Measurements from ENCODE around the gene COL5A2. TPM values are rescaled to one million over a fixed set of nuclear protein-coding genes. Genes with fewer than 3 reads are reported as not detected.

The COL5A2 gene
- total RNA-seq (under 1 TPM; 0.25 to 0.77 TPM), total RNA-seq (0 to 40.1 (median 2.8) reads per million in 172 experiments)
- 0.38 TPM for polyA plus RNA-seq (2013, experiment 1 of 2)
- 11.6 TPM for polyA plus RNA-seq (2013, experiment 2 of 2)

DNA sequence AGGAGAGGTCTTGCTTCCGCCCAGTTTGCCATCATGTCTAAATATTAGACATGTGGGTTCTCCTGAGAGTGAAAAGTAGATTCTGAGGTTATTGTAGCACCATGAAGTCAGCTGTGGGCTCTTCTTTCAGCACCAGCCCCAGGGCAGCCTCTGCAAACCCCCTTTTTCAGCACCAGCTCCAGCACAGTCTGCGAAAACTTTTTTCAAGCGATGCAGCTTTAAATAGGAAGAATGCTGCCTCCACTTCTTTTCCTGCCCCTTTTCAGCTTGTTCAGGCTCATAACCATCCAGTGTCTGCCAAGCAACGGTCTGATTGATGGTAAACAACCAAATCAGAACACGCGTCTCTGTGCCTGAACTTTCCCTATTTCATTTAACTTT, at the start of gene COL5A2:
Gene COL5A2, minus strand, starts transcription at position 192 of the 381 bp plus-strand sequence. Its CDS starts 157 bp downstream, at position 35.
- peak; percentile 32 for ATAC-seq (ENCODE audit: poor library complexity)
- Mint-ChIP-seq H3K27me3 (peaks cover 25% of the 10 kb centered on the region), H3K27ac (no peak within 1 kb of the TSS), H3K36me3 (ENCODE audit: low read depth) (no peaks in the 10 kb centered on the region), H3K4me3 (peak within 1 kb of the TSS; percentile 17), H3K4me1 (ENCODE audit: low read depth) (peaks cover 17% of the 10 kb centered on the region), H3K9me3 (no peaks in the 10 kb centered on the region)
- DNase-seq: peak in 2 of 14 experiments; percentile 3 to 4
- intact Hi-C loops (cut with DNase I, micrococcal nuclease): no loop called here
- ChIA-PET POLR2A (no interaction called here), CTCF (no interaction called here)
- Histone ChIP-seq H3K9me3 (ENCODE audit: control insufficient read depth in 1 of 2, insufficient read depth in 1 of 2, low read length in 2 of 2) (peaks cover 0 to 4% of the 10 kb centered on the region in 2 experiments), H3K27me3 (ENCODE audit: control insufficient read depth in 1 of 2, insufficient read depth in 2 of 2, low read length in 2 of 2) (peaks cover 0 to 13% of the 10 kb centered on the region in 2 experiments), H3K4me1 (ENCODE audit: insufficient read depth, low read length) (peaks cover 4% of the 10 kb centered on the region), H3K27ac (ENCODE audit: low read depth in 1 of 2, low read length in 2 of 2) (no peak within 1 kb of the TSS), H3K4me3 (ENCODE audit: low read length) (no peak within 1 kb of the TSS), H3K36me3 (ENCODE audit: insufficient read depth, low read length) (no peaks in the 10 kb centered on the region)
- TF ChIP-seq, protein P1, sequence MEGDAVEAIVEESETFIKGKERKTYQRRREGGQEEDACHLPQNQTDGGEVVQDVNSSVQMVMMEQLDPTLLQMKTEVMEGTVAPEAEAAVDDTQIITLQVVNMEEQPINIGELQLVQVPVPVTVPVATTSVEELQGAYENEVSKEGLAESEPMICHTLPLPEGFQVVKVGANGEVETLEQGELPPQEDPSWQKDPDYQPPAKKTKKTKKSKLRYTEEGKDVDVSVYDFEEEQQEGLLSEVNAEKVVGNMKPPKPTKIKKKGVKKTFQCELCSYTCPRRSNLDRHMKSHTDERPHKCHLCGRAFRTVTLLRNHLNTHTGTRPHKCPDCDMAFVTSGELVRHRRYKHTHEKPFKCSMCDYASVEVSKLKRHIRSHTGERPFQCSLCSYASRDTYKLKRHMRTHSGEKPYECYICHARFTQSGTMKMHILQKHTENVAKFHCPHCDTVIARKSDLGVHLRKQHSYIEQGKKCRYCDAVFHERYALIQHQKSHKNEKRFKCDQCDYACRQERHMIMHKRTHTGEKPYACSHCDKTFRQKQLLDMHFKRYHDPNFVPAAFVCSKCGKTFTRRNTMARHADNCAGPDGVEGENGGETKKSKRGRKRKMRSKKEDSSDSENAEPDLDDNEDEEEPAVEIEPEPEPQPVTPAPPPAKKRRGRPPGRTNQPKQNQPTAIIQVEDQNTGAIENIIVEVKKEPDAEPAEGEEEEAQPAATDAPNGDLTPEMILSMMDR (IDR thresholded peaks at IDR 0.05): no peak

DNA sequence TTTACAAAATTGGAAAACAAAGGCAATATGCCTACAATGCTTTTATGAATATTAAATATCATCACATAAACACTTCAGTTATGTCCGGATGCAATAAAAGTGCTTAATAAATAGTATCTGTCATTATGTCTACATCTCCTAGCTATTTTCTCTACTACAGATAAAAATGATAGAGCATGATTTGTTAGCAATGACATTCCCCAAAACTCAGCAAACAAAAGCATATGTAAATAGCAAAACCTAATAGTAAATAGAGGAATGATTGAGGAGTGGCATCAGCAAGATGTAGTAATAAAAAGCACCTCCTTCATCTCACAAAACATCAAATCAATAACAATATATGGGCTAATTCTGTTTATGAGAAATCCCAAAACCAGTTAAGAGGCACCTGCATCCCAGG, 46.5 kb upstream of the COL5A2 start:
- intact Hi-C loops (cut with DNase I, micrococcal nuclease): no loop called here
- Mint-ChIP-seq H3K4me3 (no peak overlapping the region), H3K36me3 (ENCODE audit: low read depth) (no peaks in the 10 kb centered on the region), H3K27ac (no peak overlapping the region), H3K4me1 (ENCODE audit: low read depth) (peaks cover 12% of the 10 kb centered on the region), H3K27me3 (no peaks in the 10 kb centered on the region), H3K9me3 (no peaks in the 10 kb centered on the region)
- Histone ChIP-seq H3K9me3 (ENCODE audit: control insufficient read depth in 1 of 2, insufficient read depth in 1 of 2, low read length in 2 of 2) (no peaks in the 10 kb centered on the region), H3K4me1 (ENCODE audit: insufficient read depth, low read length) (no peaks in the 10 kb centered on the region), H3K27ac (ENCODE audit: low read depth in 1 of 2, low read length in 2 of 2) (no peak overlapping the region), H3K36me3 (ENCODE audit: insufficient read depth, low read length) (no peaks in the 10 kb centered on the region), H3K27me3 (ENCODE audit: control insufficient read depth in 1 of 2, insufficient read depth in 2 of 2, low read length in 2 of 2) (no peaks in the 10 kb centered on the region), H3K4me3 (ENCODE audit: low read length) (no peak overlapping the region)
- POLR2A ChIA-PET: no interaction called here
- TF ChIP-seq, protein P1 (IDR thresholded peaks at IDR 0.05): no peak
- CTCF ChIA-PET: no interaction called here
- DNase-seq: no peak
- ATAC-seq (ENCODE audit: poor library complexity): no peak

- Histone ChIP-seq H3K36me3 (ENCODE audit: insufficient read depth, low read length) (no peaks in the 10 kb centered on the region), H3K4me1 (ENCODE audit: insufficient read depth, low read length) (no peaks in the 10 kb centered on the region), H3K4me3 (ENCODE audit: low read length) (no peak overlapping the region), H3K27ac (ENCODE audit: low read depth in 1 of 2, low read length in 2 of 2) (no peak overlapping the region), H3K9me3 (ENCODE audit: control insufficient read depth in 1 of 2, insufficient read depth in 1 of 2, low read length in 2 of 2) (no peaks in the 10 kb centered on the region), H3K27me3 (ENCODE audit: control insufficient read depth in 1 of 2, insufficient read depth in 2 of 2, low read length in 2 of 2) (no peaks in the 10 kb centered on the region)
- Mint-ChIP-seq H3K27me3 (no peaks in the 10 kb centered on the region), H3K9me3 (no peaks in the 10 kb centered on the region), H3K4me3 (no peak overlapping the region), H3K36me3 (ENCODE audit: low read depth) (no peaks in the 10 kb centered on the region), H3K4me1 (ENCODE audit: low read depth) (peaks cover 12% of the 10 kb centered on the region), H3K27ac (no peak overlapping the region)
- DNase-seq (no peak), ATAC-seq (ENCODE audit: poor library complexity) (no peak)
- TF ChIP-seq, protein P1 (IDR thresholded peaks at IDR 0.05): no peak
- POLR2A ChIA-PET: no interaction called here
- intact Hi-C loops (cut with DNase I, micrococcal nuclease): no loop called here
- CTCF ChIA-PET: no interaction called here
These were observed 45.5 kb upstream of the COL5A2 start for GRCh38 chr2:189225032-189225431.
